Prostate gland (tissue), 2 donors: Measurements from ENCODE around the gene TRAK1. TPM values are rescaled to one million over a fixed set of nuclear protein-coding genes. Genes with fewer than 3 reads are reported as not detected.
A peak's percentile ranks its signal among the peaks of the same experiment; 100 is the strongest.

Source experiments
- DNase-seq: peaks from one replicate; pipeline ENCODE4 v3.0.0-alpha.2; 2019; ENCODE audit warnings: low spot score
- H3K27ac ChIP-seq, 2 donors: fragments of 200-600 bp; sonication (generic); 2 replicates each; pipeline ENCODE4 v1.5.1; 2017 to 2019
- H3K27me3 ChIP-seq: fragments of 200-600 bp; sonication (generic); replicated peaks from 2 replicates; pipeline ENCODE4 v1.5.1; 2019; ENCODE audit not compliant: insufficient read depth
- H3K36me3 ChIP-seq, 2 donors: fragments of 200-600 bp; sonication (generic); 1 replicate in 1 of 2; 2 replicates in 1 of 2; pipeline versions ENCODE4 v1.5.1 to v1.8.1; 2017 to 2019
- H3K4me1 ChIP-seq: fragments of 200-600 bp; sonication (generic); replicated peaks from 2 replicates; pipeline ENCODE4 v1.5.1; 2019
- H3K4me3 ChIP-seq, 2 donors: fragments of 200-600 bp; sonication (generic); 2 replicates each; pipeline ENCODE4 v1.5.1; 2017 to 2019
- H3K9me3 ChIP-seq: fragments of 200-600 bp; sonication (generic); 2 replicates; pipeline ENCODE4 v1.5.1; 2017
- POLR2A ChIP-seq: fragments of 450-650 bp; IDR thresholded peaks from one replicate; pipeline ENCODE4 v1.6.1; 2016; ENCODE audit warnings: antibody characterized with exemption, mild to moderate bottlenecking
- POLR2AphosphoS5 ChIP-seq: sonication (generic); formaldehyde crosslinking; IDR thresholded peaks from one replicate; pipeline ENCODE4 v1.6.1; 2017; ENCODE audit warnings: antibody characterized with exemption
- WGBS: methylation state at CpG from one replicate; pipeline ENCODE4 v1.1.5; 2018; 5-methylcytosine and 5-hydroxymethylcytosine counted together
- intact Hi-C: fragments of 100-400 bp; cut with DNase I; formaldehyde crosslinking; loops from one replicate; pipeline ENCODE4 v1.14.2; 2022
- total RNA-seq, 2 donors: library from RNA; depleted of rRNA; stranded (reverse); fragments of >200 nt; gene quantifications; one replicate each; pipeline ENCODE4 v1.1.0, GENCODE V29; 2016
- TF ChIP-seq, protein P1 (sequence below), 4 experiments: fragments of 200-600 bp in 2 of 4; fragments of 450-650 bp in 2 of 4; sonication (generic) in 2 of 4; IDR thresholded peaks; 1 replicate in 3 of 4; 2 replicates in 1 of 4; pipeline ENCODE4 v1.5.1; 2016 to 2019; ENCODE audit warnings: antibody characterized with exemption in 4 of 4, mild to moderate bottlenecking in 2 of 4, moderate library complexity in 2 of 4

TRAK1 gene
- total RNA-seq, 2 donors from 2014 or later: 35.6 to 80.3 TPM

DNA sequence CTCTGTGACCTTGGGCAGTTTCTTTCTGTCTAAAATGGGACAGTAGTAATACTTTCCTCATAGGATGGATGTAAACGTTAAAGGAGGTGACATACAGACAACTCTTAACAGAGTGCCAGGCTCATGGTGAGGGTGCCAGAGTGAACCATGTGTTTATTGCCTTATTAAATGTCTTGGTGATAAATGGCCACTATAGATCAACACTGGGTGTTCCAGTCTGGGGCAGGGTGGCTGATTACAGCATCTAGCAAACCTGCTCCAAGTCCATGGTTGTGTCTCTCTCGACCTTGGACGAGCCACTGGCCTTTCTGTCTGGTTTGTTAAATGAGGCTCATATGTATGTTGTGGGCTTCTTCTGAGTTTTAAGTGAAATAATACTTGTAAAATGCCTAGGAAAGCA lies 75.1 kb downstream of the TRAK1 start:
- intact Hi-C loops: no loop called here
- TF ChIP-seq, protein P1, sequence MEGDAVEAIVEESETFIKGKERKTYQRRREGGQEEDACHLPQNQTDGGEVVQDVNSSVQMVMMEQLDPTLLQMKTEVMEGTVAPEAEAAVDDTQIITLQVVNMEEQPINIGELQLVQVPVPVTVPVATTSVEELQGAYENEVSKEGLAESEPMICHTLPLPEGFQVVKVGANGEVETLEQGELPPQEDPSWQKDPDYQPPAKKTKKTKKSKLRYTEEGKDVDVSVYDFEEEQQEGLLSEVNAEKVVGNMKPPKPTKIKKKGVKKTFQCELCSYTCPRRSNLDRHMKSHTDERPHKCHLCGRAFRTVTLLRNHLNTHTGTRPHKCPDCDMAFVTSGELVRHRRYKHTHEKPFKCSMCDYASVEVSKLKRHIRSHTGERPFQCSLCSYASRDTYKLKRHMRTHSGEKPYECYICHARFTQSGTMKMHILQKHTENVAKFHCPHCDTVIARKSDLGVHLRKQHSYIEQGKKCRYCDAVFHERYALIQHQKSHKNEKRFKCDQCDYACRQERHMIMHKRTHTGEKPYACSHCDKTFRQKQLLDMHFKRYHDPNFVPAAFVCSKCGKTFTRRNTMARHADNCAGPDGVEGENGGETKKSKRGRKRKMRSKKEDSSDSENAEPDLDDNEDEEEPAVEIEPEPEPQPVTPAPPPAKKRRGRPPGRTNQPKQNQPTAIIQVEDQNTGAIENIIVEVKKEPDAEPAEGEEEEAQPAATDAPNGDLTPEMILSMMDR (IDR thresholded peaks at IDR 0.05): no peak
- TF ChIP-seq POLR2AphosphoS5: peak; percentile 12
- no peak for TF ChIP-seq POLR2A
- DNase-seq: peak; percentile 24
- no peaks in the 10 kb centered on the region for H3K27me3 ChIP-seq
- no peaks in the 10 kb centered on the region for H3K36me3 ChIP-seq
- H3K4me3 ChIP-seq: no peak overlapping the region
- 35% methylated on average over 3 of the region's 3 CpGs for whole genome bisulfite sequencing
- H3K27ac ChIP-seq: no peak overlapping the region
- peaks cover 4% of the 10 kb centered on the region for H3K4me1 ChIP-seq
- H3K9me3 ChIP-seq: no peaks in the 10 kb centered on the region

DNA sequence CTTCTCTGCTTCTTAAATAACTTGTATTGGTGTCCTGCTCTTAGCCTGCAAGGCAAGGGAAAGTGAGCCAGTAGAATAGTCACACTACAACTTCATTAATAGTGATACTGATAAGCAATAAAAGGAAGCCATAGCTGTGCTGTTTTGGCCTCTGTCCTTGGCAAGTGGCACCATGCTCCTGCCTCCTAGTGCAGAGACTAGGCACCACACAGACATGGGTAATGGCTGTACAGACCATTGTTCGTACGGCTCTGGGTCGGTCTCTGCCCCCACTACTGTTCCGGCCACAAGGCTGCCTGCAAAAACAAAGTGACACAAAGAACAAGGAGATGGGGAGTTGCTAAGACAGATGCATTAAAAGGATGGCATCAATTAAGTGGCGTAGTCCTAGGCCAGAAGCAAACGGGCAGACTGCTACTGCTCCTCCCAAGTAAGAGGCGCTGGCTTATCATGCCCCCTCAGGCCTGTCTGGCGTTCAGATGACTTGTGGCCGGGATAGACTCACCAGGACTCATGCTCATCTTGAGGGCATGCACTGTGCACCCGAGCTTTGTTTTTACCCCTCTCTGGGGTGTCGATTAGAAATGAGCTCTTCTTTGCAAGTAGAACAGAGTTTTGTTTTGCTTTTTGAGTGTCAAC lies 75.6 kb downstream of the TRAK1 start:
- Histone ChIP-seq H3K36me3 (no peaks in the 10 kb centered on the region), H3K4me3 (no peak overlapping the region), H3K9me3 (no peaks in the 10 kb centered on the region), H3K27me3 (no peaks in the 10 kb centered on the region), H3K4me1 (peaks cover 4% of the 10 kb centered on the region), H3K27ac (no peak overlapping the region)
- 90% methylated on average over 11 of the region's 11 CpGs for WGBS
- DNase-seq: no peak
- TF ChIP-seq POLR2AphosphoS5 (no peak), POLR2A (no peak)
- TF ChIP-seq, protein P1 (IDR thresholded peaks at IDR 0.05): no peak
- intact Hi-C loops: no loop called here

DNA sequence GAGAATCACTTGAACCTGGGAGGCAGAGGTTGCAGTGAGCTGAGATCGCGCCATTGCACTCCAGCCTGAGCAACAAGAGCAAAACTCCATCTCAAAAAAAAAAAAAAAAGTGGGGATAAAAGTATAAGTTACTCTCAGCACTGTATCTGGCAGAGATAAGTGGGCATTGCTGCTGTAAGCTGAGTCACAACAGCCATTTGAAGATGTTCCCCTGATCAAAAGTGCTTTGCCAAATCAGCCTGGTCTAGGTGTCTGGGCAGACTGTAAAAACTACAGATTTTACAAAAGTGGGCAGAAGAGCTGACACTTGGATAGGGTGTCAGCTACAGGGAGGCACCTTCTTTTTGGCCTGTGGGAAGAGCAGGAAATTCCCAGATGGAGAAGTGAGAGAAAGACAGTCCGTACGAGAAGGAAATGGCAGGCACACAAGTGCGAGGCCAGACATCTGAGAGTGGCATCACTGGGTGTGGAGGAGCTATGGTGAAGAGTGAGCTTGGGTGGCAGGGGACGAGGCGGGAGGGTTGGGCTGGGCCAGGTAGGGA lies 78.5 kb downstream of the TRAK1 start:
- H3K4me1 ChIP-seq: no peaks in the 10 kb centered on the region
- intact Hi-C loops: no loop called here
- H3K36me3 ChIP-seq: no peaks in the 10 kb centered on the region
- TF ChIP-seq, protein P1 (IDR thresholded peaks at IDR 0.05): no peak
- no peak for TF ChIP-seq POLR2A
- H3K4me3 ChIP-seq: no peak overlapping the region
- H3K9me3 ChIP-seq: no peaks in the 10 kb centered on the region
- no peak overlapping the region for H3K27ac ChIP-seq
- H3K27me3 ChIP-seq: no peaks in the 10 kb centered on the region
- WGBS: 87% methylated on average over 7 of the region's 7 CpGs
- no peak for DNase-seq

DNA sequence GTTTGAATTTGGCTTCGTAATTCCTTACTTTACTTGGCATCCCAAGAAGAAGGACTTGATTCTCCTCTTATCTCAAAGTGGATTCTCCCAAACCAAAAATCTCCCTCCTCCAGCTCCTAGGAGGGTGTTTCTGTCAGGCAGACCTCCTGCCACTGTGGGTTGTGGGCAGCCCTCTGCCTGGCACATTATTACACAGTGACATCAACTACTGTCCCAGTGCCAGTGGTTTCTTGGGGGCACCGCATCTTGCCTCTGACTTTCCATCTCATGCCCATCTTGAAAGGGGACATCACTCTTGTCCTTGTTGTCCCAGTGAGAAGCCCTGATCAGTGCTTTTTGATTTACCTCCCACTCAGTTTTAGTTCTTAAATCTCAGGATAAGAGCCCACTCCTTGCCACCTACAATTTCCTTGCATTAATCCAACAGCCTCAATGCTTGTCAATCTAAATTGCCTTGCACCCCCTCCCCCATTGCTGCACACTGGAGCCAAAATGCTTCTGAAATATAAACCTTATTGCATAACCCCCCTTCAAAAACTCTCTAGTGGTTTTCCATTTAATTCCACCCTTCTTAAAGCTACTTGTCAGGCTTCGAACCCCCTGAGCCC lies 81.0 kb downstream of the TRAK1 start:
- Histone ChIP-seq H3K27ac (no peak overlapping the region), H3K4me3 (no peak overlapping the region), H3K36me3 (no peaks in the 10 kb centered on the region), H3K4me1 (no peaks in the 10 kb centered on the region), H3K9me3 (no peaks in the 10 kb centered on the region), H3K27me3 (no peaks in the 10 kb centered on the region)
- DNase-seq: no peak
- intact Hi-C loops: no loop called here
- TF ChIP-seq, protein P1 (IDR thresholded peaks at IDR 0.05): no peak
- TF ChIP-seq POLR2AphosphoS5 (no peak), POLR2A (no peak)
- 91% methylated on average over 3 of the region's 3 CpGs for WGBS

DNA sequence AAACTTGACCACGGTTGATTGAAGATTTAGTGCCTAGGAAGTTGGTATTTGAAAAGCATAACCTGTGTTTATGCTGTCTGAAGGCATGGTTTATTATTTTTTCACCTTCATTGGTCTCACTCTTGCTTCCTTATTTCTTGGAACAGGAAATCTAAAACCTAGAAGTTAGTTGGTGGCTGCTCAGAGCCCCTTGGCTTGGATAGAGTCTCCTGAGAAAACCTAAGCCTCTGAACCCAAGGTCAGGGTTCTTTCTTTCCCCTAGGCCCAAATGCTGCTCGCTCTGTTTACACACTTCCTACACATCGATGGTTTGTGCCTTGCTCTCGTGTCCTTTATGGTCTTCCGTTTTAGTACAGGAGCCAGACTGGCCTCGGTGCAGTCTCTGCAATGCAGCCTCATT lies 82.2 kb downstream of the TRAK1 start:
- TF ChIP-seq POLR2AphosphoS5 (no peak), POLR2A (no peak)
- TF ChIP-seq, protein P1 (IDR thresholded peaks at IDR 0.05): no peak
- DNase-seq: no peak
- no peak overlapping the region for H3K4me3 ChIP-seq
- no peak overlapping the region for H3K27ac ChIP-seq
- no peaks in the 10 kb centered on the region for H3K36me3 ChIP-seq
- H3K27me3 ChIP-seq: no peaks in the 10 kb centered on the region
- intact Hi-C loops: no loop called here
- H3K9me3 ChIP-seq: no peaks in the 10 kb centered on the region
- WGBS: 69% methylated on average over 6 of the region's 6 CpGs
- H3K4me1 ChIP-seq: no peaks in the 10 kb centered on the region
